GM23248 (cell line): ENCODE results near the gene CMC2. TPM values are rescaled to one million over a fixed set of nuclear protein-coding genes. Genes with fewer than 3 reads are reported as not detected.

Experiments
- DNase-seq: peaks from one replicate; pipeline ENCODE4 v3.0.0-alpha.2; 2015
- H2AFZ ChIP-seq: fragments of 200-600 bp; sonication (generic); 2 replicates; pipeline ENCODE4 v1.6.1; 2016; ENCODE audit warnings: antibody characterized with exemption
- H3F3A ChIP-seq: fragments of 200-600 bp; sonication (generic); 2 replicates; pipeline ENCODE4 v1.6.1; 2016; ENCODE audit warnings: mild to moderate bottlenecking, antibody characterized with exemption, mixed run types; ENCODE audit not compliant: insufficient read depth
- H3K27ac ChIP-seq: fragments of 200-600 bp; sonication (generic); 2 replicates; pipeline ENCODE4 v1.5.1; 2016; ENCODE audit warnings: mild to moderate bottlenecking
- H3K27me3 ChIP-seq: fragments of 200-600 bp; sonication (generic); replicated peaks from 2 replicates; pipeline ENCODE4 v1.6.1; 2016; ENCODE audit warnings: mild to moderate bottlenecking; ENCODE audit not compliant: insufficient read depth
- H3K36me3 ChIP-seq: fragments of 200-600 bp; sonication (generic); 2 replicates; pipeline ENCODE4 v1.6.1; 2016; ENCODE audit warnings: low read depth, mild to moderate bottlenecking
- H3K4me1 ChIP-seq: fragments of 200-600 bp; sonication (generic); 2 replicates; pipeline ENCODE4 v1.6.1; 2016; ENCODE audit warnings: mild to moderate bottlenecking; ENCODE audit not compliant: insufficient read depth
- H3K4me2 ChIP-seq: fragments of 200-600 bp; sonication (generic); one replicate; pipeline ENCODE4 v1.6.1; 2016; ENCODE audit warnings: mild to moderate bottlenecking; ENCODE audit not compliant: unreplicated experiment
- H3K4me3 ChIP-seq: fragments of 200-600 bp; sonication (generic); 2 replicates; pipeline ENCODE4 v1.5.1; 2016; ENCODE audit warnings: mild to moderate bottlenecking
- H3K79me2 ChIP-seq: fragments of 200-600 bp; sonication (generic); 2 replicates; pipeline ENCODE4 v1.6.1; 2016; ENCODE audit warnings: mild to moderate bottlenecking; ENCODE audit not compliant: insufficient read depth
- H3K9ac ChIP-seq: fragments of 200-600 bp; sonication (generic); 2 replicates; pipeline ENCODE4 v1.6.1; 2016; ENCODE audit warnings: mild to moderate bottlenecking
- H3K9me2 ChIP-seq: fragments of 200-600 bp; sonication (generic); 2 replicates; pipeline ENCODE4 v1.6.1; 2016; ENCODE audit warnings: mixed run types, mild to moderate bottlenecking, moderate library complexity; ENCODE audit not compliant: insufficient read depth
- H3K9me3 ChIP-seq: fragments of 200-600 bp; sonication (generic); one replicate; pipeline ENCODE4 v1.6.1; 2017; ENCODE audit warnings: low read depth
- H4K20me1 ChIP-seq: fragments of 200-600 bp; sonication (generic); 2 replicates; pipeline ENCODE4 v1.6.0; 2016; ENCODE audit not compliant: insufficient read depth
- EZH2 ChIP-seq: fragments of 200-600 bp; sonication (generic); IDR thresholded peaks from 2 replicates; pipeline ENCODE4 v1.6.1; 2018; ENCODE audit warnings: antibody characterized with exemption, mild to moderate bottlenecking; ENCODE audit not compliant: insufficient read depth, poor library complexity, severe bottlenecking
- EZH2phosphoT487 ChIP-seq: fragments of 200-600 bp; sonication (generic); IDR thresholded peaks from 2 replicates; pipeline ENCODE4 v1.6.1; 2018; ENCODE audit warnings: antibody characterized with exemption, moderate library complexity, mild to moderate bottlenecking, low read depth; ENCODE audit not compliant: insufficient read depth
- WGBS, 2 experiments: methylation state at CpG; one replicate each; pipeline ENCODE4 v1.1.6; 2015 to 2017; ENCODE audit warnings: low lambda C conversion rate in 2 of 2, low coverage in 1 of 2; ENCODE audit errors: missing lambda C conversion rate in 2 of 2; 5-methylcytosine and 5-hydroxymethylcytosine counted together
- in situ Hi-C: fragments of 300-500 bp; cut with MboI; formaldehyde crosslinking; loops from 2 replicates; pipeline ENCODE4 v1.15.0; 2020
- polyA plus RNA-seq: library from polyadenylated mRNA; unstranded; fragments of >200 nt; fragmentation: Nextera tagmentation; extraction: Ambion mirVana; gene quantifications from 2 replicates; pipeline ENCODE4 v1.2.1, GENCODE V29; 2016
- total RNA-seq: library from RNA; depleted of rRNA; stranded (reverse); fragments of >200 nt; shearing (Covaris generic); gene quantifications from 2 replicates; pipeline ENCODE4 v1.2.3, GENCODE V29; 2014

Gene CMC2
- total and polyA plus RNA-seq, 2 experiments from 2014 or later = 49.4 to 117 TPM

DNA sequence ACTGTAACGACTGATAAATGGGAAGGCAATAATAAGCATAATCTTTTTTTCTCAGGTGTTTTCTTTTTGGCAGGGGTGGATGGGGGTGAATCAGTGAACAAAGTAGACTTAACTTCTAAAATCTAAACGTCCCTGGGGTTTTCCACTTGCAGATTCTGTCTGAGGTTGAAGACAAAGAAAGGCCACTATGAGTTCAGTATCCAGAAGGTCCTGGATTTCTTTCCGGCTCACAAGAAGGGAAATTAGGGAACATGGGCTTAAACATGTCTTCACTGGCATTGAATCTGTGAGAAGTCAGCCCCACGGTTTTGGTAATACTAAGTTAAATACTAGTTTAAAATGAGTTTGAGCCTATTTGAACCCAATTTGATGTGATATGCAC lies 67.8 kb downstream of the CMC2 start:
- Histone ChIP-seq H3K4me2 (peak overlapping the region; percentile 63), H3K4me3 (peak overlapping the region; percentile 61), H3K9me3 (no peaks in the 10 kb centered on the region), H2AFZ (peak overlapping the region; percentile 63), H4K20me1 (no peaks in the 10 kb centered on the region), H3K36me3 (no peaks in the 10 kb centered on the region), H3F3A (peaks cover 29% of the 10 kb centered on the region), H3K4me1 (peaks cover 22% of the 10 kb centered on the region), H3K27ac (peak overlapping the region; percentile 97), H3K27me3 (no peaks in the 10 kb centered on the region), H3K9me2 (no peaks in the 10 kb centered on the region), H3K9ac (peak overlapping the region; percentile 77), H3K79me2 (no peaks in the 10 kb centered on the region)
- DNase-seq = no peak
- WGBS, 2 experiments = 44 to 52% methylated on average over 4 of the region's 4 CpGs
- in situ Hi-C loops = no loop called here
- TF ChIP-seq EZH2 = no peak
- TF ChIP-seq EZH2phosphoT487 = no peak

GRCh38 chr16:80938004-80938878 lies 68.4 kb downstream of the CMC2 start:
- in situ Hi-C loops = no loop called here
- no peaks in the 10 kb centered on the region for H3K36me3 ChIP-seq
- peak; percentile 97 for DNase-seq
- peak overlapping the region; percentile 63 for H2AFZ ChIP-seq
- TF ChIP-seq EZH2 (no peak), EZH2phosphoT487 (0 out of 2 replicates have a peak, but pooled peaks have one; percentile 21)
- peak overlapping the region; percentile 63 for H3K4me2 ChIP-seq
- peak overlapping the region; percentile 97 for H3K27ac ChIP-seq
- H3F3A ChIP-seq = peaks cover 29% of the 10 kb centered on the region
- no peaks in the 10 kb centered on the region for H3K9me2 ChIP-seq
- H3K4me1 ChIP-seq = peaks cover 22% of the 10 kb centered on the region
- H3K9ac ChIP-seq = peak overlapping the region; percentile 77
- WGBS, 2 experiments = 1% methylated on average over 15 of the region's 15 CpGs
- H3K27me3 ChIP-seq = no peaks in the 10 kb centered on the region
- H4K20me1 ChIP-seq = no peaks in the 10 kb centered on the region
- H3K4me3 ChIP-seq = peak overlapping the region; percentile 61
- no peaks in the 10 kb centered on the region for H3K9me3 ChIP-seq
- no peaks in the 10 kb centered on the region for H3K79me2 ChIP-seq

DNA sequence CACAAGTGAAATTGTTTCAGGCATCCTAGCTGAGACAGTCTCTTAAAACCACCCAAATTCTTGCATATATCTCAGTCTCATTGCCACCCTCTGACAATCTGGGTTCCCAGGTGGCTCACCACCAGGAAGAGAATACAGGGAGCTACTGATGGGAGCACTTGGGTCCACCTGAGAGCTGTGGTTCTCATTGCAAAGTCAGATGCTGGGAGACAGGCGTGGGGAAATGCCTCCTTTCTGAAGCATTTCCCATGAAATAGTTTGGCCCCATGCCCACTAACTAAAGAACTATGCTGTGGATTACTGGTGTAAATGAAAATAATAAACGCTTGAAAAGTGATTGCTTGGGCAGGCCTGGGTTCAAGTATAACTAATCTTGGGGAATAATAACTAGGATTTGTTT lies 70.3 kb downstream of the CMC2 start:
- peak overlapping the region; percentile 97; the same call in 1 of the 2 replicates for H3K27ac ChIP-seq
- no peaks in the 10 kb centered on the region for H3K9me3 ChIP-seq
- peak; percentile 32 for DNase-seq
- no peak overlapping the region for H3K4me3 ChIP-seq
- no peaks in the 10 kb centered on the region for H4K20me1 ChIP-seq
- H3F3A ChIP-seq = peaks cover 29% of the 10 kb centered on the region
- H3K4me1 ChIP-seq = peaks cover 22% of the 10 kb centered on the region
- no peak overlapping the region for H3K4me2 ChIP-seq
- in situ Hi-C loops = no loop called here
- TF ChIP-seq EZH2 (no peak), EZH2phosphoT487 (no peak)
- no peaks in the 10 kb centered on the region for H3K9me2 ChIP-seq
- H2AFZ ChIP-seq = no peak overlapping the region
- 96 to 100% methylated on average over 2 of the region's 2 CpGs for WGBS, 2 experiments
- no peaks in the 10 kb centered on the region for H3K36me3 ChIP-seq
- H3K79me2 ChIP-seq = no peaks in the 10 kb centered on the region
- H3K27me3 ChIP-seq = no peaks in the 10 kb centered on the region
- no peak overlapping the region for H3K9ac ChIP-seq

DNA sequence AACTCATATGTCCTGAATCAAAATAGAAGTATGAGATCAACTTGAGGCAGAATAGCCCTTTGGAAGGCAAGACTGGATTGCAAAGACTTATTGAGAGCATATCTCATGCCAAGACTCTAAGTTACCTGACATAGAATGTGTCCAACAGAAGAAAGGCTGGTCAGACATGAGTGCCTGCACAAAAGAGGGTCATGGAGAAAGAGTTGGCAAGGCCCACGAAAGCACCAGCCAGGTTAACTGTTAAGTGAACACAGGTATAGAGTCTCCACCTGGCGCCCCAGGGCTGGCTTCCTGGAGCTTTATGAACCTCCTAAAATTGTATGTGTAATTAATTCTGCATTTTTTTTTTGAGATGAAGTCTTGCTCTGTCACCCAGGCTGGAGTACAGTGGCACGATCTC lies 71.0 kb downstream of the CMC2 start:
- Histone ChIP-seq H4K20me1 (no peaks in the 10 kb centered on the region), H3K79me2 (no peaks in the 10 kb centered on the region), H3K4me3 (no peak overlapping the region), H3K4me2 (no peak overlapping the region), H3K9me3 (no peaks in the 10 kb centered on the region), H3K9ac (no peak overlapping the region), H2AFZ (no peak overlapping the region), H3K27ac (no peak overlapping the region), H3K27me3 (no peaks in the 10 kb centered on the region), H3K4me1 (peaks cover 22% of the 10 kb centered on the region), H3K36me3 (no peaks in the 10 kb centered on the region), H3K9me2 (no peaks in the 10 kb centered on the region), H3F3A (peaks cover 29% of the 10 kb centered on the region)
- TF ChIP-seq EZH2 (no peak), EZH2phosphoT487 (no peak)
- WGBS, 2 experiments = 90 to 94% methylated on average over 3 of the region's 3 CpGs
- DNase-seq = no peak
- in situ Hi-C loops = no loop called here
